SK-N-SH treated with all-trans-retinoic acid at 6 μM for 48 hours (cell line): Measurements from ENCODE around the gene GALNT5.

Source experiments
- ARNTL ChIP-seq: fragments of 450-650 bp; formaldehyde crosslinking; IDR thresholded peaks from 2 replicates; pipeline ENCODE4 v1.5.0; 2020; ENCODE audit warnings: low read depth, mild to moderate bottlenecking, moderate library complexity, borderline replicate concordance
- ESRRG ChIP-seq: fragments of 250-450 bp; sonication (Bioruptor Pico); IDR thresholded peaks from 2 replicates; pipeline ENCODE4 v1.6.1; 2021; ENCODE audit warnings: mild to moderate bottlenecking
- ISL1 ChIP-seq: fragments of 250-450 bp; sonication (Bioruptor Pico); IDR thresholded peaks from 2 replicates; pipeline ENCODE4 v2.1.2; 2022; ENCODE audit warnings: mild to moderate bottlenecking, moderate library complexity
- OSR1 ChIP-seq: fragments of 250-450 bp; sonication (Bioruptor Pico); IDR thresholded peaks from 2 replicates; pipeline ENCODE4 v1.8.0; 2022; ENCODE audit warnings: moderate library complexity, mild to moderate bottlenecking, inconsistent platforms
- PPARA ChIP-seq: fragments of 250-450 bp; sonication (Bioruptor Pico); IDR thresholded peaks from 2 replicates; pipeline ENCODE4 v1.5.0; 2020; ENCODE audit warnings: mild to moderate bottlenecking, borderline replicate concordance
- RARB ChIP-seq: fragments of 250-450 bp; sonication (Bioruptor Pico); IDR thresholded peaks from 2 replicates; pipeline ENCODE4 v1.8.0; 2021; ENCODE audit warnings: mild to moderate bottlenecking, moderate library complexity
- SNAI2 ChIP-seq: fragments of 250-450 bp; sonication (Bioruptor Pico); IDR thresholded peaks from 2 replicates; pipeline ENCODE4 v1.5.0; 2020; ENCODE audit warnings: mild to moderate bottlenecking, moderate library complexity
- TCF4 ChIP-seq: fragments of 250-450 bp; sonication (Bioruptor Pico); IDR thresholded peaks from 2 replicates; pipeline ENCODE4 v1.8.0; 2021; ENCODE audit warnings: mild to moderate bottlenecking, moderate library complexity, borderline replicate concordance
- ZFP3 ChIP-seq: fragments of 250-450 bp; sonication (Bioruptor Pico); IDR thresholded peaks from 2 replicates; pipeline ENCODE4 v1.5.0; 2020; ENCODE audit warnings: mild to moderate bottlenecking, moderate library complexity
- ZNF565 ChIP-seq: fragments of 450-650 bp; formaldehyde crosslinking; conservative IDR thresholded peaks from 2 replicates; pipeline ENCODE4 v1.5.0; 2020; ENCODE audit warnings: low read depth, mild to moderate bottlenecking, moderate library complexity
- ZNF8 ChIP-seq: fragments of 450-650 bp; formaldehyde crosslinking; IDR thresholded peaks from 2 replicates; pipeline ENCODE4 v1.5.0; 2020; ENCODE audit warnings: mild to moderate bottlenecking, moderate library complexity
- TF ChIP-seq, protein P1 (sequence below): fragments of 250-450 bp; sonication (Bioruptor Pico); IDR thresholded peaks from 2 replicates; pipeline ENCODE4 v1.8.0; 2020; ENCODE audit warnings: mild to moderate bottlenecking, moderate library complexity, borderline replicate concordance
- TF ChIP-seq, protein P2 (sequence below): fragments of 250-450 bp; sonication (Bioruptor Pico); IDR thresholded peaks from 2 replicates; pipeline ENCODE4 v1.5.1; 2020; ENCODE audit warnings: low read depth, mild to moderate bottlenecking, moderate library complexity

DNA sequence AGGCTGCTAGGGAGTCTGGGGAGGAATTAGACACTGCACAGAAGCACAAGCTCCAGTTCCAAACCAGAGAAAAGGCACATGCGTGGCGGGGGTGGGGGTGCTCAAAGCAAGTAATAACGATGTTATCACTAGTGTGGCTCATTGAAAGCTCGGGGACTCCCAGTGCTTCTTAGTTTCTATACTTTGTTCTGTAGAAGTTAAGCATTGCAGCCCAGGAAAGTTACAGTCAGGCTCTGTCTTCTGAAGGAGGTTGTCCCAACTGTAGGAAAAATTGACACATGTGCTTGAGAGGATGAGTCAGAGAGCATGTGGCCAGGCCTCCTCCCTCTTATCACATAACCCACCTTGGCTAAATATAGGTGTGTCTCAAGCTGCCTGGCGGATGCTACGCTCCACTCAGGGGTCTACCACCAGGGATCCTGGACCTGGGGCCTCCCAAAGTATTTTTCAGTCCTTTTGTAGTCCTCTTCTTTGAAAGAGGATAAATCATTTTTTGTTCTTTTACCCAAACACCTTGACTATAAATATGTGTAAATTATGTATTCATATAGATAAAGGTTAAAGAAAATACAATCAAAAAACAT lies 3.8 kb downstream of the GALNT5 start:
- TF ChIP-seq RARB (CRISPR knock-in tag) (no peak), OSR1 (CRISPR knock-in tag) (no peak), ARNTL (no peak), SNAI2 (CRISPR knock-in tag) (no peak), ZNF565 (no peak), TCF4 (CRISPR knock-in tag) (no peak), PPARA (CRISPR knock-in tag) (no peak), ZNF8 (no peak), ZFP3 (CRISPR knock-in tag) (no peak), ESRRG (no peak), ISL1 (CRISPR knock-in tag) (no peak)
- TF ChIP-seq, protein P1, sequence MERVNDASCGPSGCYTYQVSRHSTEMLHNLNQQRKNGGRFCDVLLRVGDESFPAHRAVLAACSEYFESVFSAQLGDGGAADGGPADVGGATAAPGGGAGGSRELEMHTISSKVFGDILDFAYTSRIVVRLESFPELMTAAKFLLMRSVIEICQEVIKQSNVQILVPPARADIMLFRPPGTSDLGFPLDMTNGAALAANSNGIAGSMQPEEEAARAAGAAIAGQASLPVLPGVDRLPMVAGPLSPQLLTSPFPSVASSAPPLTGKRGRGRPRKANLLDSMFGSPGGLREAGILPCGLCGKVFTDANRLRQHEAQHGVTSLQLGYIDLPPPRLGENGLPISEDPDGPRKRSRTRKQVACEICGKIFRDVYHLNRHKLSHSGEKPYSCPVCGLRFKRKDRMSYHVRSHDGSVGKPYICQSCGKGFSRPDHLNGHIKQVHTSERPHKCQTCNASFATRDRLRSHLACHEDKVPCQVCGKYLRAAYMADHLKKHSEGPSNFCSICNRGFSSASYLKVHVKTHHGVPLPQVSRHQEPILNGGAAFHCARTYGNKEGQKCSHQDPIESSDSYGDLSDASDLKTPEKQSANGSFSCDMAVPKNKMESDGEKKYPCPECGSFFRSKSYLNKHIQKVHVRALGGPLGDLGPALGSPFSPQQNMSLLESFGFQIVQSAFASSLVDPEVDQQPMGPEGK: no peak
- TF ChIP-seq, protein P2, sequence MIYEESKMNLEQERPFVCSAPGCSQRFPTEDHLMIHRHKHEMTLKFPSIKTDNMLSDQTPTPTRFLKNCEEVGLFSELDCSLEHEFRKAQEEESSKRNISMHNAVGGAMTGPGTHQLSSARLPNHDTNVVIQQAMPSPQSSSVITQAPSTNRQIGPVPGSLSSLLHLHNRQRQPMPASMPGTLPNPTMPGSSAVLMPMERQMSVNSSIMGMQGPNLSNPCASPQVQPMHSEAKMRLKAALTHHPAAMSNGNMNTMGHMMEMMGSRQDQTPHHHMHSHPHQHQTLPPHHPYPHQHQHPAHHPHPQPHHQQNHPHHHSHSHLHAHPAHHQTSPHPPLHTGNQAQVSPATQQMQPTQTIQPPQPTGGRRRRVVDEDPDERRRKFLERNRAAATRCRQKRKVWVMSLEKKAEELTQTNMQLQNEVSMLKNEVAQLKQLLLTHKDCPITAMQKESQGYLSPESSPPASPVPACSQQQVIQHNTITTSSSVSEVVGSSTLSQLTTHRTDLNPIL: no peak
